Stimulated activated CD8-positive, alpha-beta memory T cell treated with anti-CD3 and anti-CD28 coated beads, Interleukin-15, amount 100 ng/mL, for 1 hour (primary cell): Measurements from ENCODE around the gene ADISSP.

Experiments used
- DNase-seq: peaks from one replicate; pipeline ENCODE4 v3.0.0-alpha.2; 2020; ENCODE audit warnings: low read depth

The ADISSP gene

DNA sequence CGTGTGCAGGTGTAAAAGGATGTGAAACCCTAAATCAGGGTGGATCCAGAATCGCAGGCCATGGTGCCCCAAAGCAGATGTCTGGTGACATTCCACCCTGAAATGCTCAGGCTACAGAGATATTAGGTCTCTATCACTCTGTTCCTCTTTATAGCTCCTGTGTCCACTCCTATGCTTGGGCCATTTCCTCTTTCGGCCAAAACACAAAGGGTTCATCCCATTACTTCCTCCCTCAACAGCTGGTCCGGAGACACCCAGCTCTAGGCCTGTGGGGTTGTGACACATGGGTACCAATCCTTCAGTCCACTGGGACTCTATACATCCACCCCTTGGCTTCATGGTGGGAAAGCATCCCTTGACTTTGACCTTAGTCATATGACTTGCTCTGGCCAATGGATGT is 53.5 kb downstream of the ADISSP start:
- no peak for DNase-seq

DNA sequence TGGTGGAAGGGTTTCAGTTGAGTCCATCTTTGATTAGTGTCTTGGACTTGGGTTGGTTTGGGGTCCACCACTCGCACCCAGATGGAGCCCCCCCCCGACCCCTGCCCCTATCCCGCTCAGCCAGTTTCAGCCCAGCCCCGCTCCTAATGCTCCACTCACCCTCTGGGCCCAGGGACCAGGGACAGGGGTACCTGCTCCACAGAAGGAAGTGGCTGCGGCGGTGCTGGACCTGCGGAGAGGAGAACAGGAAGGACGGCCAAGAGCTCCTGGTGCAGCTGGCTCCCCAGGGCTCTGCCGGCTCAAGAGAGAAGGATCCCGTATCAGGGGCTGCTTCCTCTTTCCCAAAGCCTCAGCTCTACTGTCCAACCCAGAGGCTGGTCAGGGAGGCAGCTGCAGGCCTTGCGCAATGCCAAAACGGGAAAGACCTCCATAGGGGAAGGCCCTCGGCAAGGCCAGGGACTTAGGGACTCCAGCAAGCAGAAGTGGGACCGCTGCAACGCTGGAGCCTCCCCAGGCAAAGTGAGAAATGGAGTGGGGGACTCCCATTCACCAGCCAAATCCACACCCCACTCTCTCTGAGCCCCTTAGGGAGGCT is 55.2 kb downstream of the ADISSP start, which contains the start of gene SIGLEC1:
TSS of gene SIGLEC1 (minus strand) at position 322 of the 595 bp plus-strand sequence. CDS start 5,472 bp downstream, outside the sequence.
- no peak for DNase-seq

- DNase-seq: no peak
Observed at GRCh38 chr20:3711484-3711941, 56.0 kb downstream of the ADISSP start.

DNA sequence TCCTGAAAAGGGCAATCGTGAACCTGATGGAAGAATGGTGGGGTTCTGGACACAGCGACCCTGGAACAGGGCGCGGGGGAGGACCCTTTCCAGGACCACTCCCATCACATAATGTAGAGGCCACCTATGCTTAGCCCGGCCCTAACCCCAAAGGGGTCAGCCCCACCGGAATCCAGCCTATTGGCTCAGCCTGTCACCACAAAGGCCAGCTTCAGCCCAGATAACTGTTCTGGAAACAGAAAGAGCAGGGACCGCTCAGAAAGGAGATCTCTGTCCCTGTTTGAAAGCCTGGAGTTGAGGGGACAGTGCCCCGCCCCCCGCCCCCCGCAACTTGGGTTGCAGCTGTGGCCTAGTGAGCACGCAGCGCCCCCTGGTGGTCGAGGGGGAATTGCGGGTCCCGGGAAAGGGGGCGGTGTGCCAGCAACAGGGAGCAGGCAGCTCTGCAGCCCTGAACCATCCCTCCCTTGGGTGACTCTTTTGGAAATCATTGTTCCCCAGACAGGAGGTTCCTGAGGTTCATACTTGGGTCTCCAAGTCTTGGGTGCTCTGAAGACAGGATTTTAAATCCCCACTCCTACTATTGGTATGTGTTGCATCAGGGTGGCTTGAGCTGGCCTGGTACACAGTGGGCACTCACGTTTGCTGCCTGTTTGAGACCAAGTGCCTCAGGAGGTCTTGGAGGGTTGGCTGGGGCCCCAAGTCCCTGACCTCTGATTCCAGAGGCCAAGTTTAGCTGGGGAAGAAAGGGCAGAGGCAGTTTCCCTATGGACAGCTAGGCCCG is 56.7 kb downstream of the ADISSP start:
- DNase-seq: peak; percentile 62

- no peak for DNase-seq
Observed at GRCh38 chr20:3710011-3710466, 57.5 kb downstream of the ADISSP start.

GRCh38 chr20:3707508-3707899 is 60.0 kb downstream of the ADISSP start:
- no peak for DNase-seq

DNA sequence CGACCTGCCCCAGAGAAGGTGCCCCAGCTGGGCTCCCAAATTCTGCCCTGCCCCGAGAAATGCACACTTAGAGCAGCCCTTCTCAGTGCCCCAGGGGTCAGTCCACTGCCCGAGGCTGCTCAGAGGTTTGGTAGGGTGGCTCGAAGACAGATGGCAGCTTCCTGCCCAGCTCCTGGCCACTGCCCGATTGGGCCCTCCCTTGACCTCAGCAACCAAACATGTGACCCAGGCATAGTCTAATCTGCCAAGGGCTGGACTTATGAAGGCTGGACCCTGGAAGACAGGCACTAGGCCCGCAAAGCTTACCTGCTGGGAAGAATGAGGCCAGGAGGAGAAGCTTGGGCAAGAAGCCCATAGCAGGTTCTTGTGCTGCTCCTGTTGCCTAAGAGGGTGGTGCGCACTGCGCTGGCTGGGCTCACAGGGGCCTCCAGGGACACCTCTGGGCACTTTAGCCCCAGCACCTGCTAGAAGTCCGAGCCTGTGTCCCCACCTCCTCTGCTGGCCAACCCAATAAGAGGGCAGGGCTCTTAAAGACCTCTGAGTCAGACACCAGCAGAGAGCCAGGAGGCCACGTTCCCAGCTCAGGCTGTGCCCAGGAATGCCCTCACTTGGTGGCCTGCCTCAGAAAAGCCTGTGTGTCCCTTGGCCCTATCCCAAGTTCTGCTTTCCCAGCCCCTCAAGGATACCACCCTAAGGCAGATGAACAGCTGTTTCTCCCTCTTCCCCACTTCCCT is 60.6 kb downstream of the ADISSP start:
- no peak for DNase-seq

GRCh38 chr20:3705970-3706739 is 61.4 kb downstream of the ADISSP start:
- no peak for DNase-seq

DNA sequence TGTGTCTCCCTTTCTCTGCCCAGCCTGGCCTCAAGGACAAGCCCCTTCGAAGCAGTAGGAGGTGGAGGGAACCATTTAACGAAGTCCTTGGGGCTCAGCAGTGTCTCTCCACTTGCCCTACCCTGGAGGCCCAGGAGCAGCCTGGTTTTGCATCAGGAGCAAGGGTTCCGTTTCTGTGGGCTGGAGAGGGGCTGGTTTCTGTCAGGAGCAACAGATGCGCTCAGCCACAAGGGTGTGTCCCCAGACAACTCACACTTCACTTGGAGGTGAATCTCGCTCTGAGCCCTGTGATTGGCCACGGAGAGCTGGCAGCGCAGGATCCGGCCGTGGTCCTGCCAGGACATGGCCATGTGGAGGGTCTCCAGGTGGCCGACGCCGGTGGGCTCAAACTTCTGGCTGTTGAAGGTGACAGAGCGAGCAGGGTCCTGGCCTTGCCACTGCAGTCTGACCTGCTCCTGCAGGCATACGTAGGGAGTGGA is 62.0 kb downstream of the ADISSP start:
- DNase-seq: no peak

DNA sequence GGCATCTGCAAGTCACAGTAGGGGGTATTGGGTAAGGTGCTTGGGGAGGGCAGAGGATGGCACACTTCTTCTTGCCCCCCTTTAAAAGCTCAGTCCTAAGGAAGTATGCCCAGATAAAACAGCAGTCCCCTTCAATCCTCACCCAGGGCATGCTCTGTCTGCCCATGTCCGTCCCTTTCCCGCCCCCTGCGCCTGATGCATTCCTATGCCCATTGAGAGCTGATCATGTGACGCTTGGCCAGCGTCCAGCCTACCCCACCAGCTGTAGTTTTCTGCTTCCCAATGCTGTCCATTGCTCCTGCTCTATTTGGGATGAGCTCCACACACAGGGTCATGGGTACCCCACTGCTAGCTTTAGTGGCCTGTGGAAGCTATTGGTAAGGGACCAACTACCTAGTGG is 63.5 kb downstream of the ADISSP start:
- no peak for DNase-seq
